ENCODE results near the gene REXO1.
"Not testable (repeated sequence)": the region's sequence is repeated elsewhere in the genome, so short reads cannot be mapped to it uniquely, and the experiment has no call there.

The REXO1 gene

GRCh38 chr19:1875646-1876495 lies 27.6 kb upstream of the REXO1 start:
- DNase-seq: peak; percentile 89

DNA sequence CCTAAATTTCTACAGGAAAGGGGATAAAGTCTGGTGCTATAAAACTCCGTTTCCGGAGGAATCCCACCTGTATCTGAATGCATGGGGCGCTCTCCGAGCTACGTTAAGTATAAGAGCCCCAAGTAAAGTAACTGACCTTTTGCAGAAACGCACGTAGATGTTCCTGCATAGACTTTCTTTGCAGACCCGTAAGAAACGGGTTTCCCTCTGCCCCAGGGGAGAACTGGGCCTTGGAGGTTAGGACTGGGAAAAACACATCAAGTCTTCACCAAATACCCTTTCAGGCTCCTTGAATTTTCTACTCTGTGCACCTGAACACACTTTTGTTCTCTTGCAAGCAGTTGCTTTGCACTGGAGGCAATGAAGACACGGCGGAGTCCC lies 27.0 kb upstream of the REXO1 start:
- not testable (repeated sequence) for DNase-seq

DNA sequence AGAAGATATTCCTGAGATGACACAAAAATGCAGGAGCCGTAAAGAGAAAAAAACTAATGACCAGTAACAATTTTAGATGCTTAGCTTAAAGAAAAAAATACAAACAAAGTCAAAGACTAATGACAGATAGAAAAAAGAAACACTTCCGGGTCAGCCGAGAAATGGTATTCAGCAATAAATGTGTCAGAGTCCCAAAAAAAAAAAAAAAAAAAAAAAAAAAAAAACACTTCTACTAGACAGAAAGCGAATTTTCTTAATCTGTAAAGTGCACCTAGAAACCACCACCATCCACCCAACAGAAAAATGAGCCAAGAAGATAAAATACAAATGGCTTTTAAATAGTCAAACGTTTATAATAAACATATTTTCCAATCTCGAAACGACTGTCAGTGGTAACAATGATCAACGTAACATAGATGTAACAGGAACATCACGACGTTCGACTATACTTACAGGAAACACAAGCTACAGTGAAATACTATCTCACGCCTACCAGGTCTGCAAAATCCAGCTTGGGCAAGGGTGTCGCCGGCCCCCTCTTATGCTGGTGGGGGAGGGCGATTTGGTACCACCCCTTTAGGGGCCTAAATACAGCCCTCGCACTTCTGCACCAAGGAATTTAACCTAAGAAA lies 26.4 kb upstream of the REXO1 start:
- no peak for DNase-seq

GRCh38 chr19:1873524-1874473 lies 25.5 kb upstream of the REXO1 start:
- no peak for DNase-seq

- no peak for DNase-seq
These were observed 24.7 kb upstream of the REXO1 start for GRCh38 chr19:1872807-1873523.

GRCh38 chr19:1871630-1872029 lies 23.3 kb upstream of the REXO1 start:
- DNase-seq: no peak

DNA sequence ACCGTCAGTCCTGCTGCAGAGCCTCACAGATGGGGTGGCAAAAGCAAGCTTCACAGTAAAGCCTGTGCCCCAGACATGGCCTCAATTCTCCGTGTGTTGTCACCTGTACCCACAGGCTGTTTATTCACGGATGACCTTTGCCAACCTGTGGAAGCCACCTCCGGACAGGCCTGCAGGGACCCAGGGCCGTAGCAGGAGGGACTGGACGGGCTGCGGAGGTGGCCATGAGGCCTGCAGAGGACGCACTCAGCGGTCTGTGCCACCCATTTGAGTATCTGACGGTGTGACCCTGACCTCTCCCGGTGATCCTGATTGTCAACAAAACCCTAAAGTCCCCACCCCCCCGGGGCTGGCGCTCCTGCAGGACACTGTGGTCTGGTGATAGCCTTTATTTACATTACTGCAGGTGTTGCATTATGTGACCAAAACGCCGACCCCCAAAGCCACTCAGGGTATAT lies 22.9 kb upstream of the REXO1 start:
- no peak for DNase-seq

GRCh38 chr19:1868971-1869370 lies 20.7 kb upstream of the REXO1 start:
- DNase-seq: no peak

DNA sequence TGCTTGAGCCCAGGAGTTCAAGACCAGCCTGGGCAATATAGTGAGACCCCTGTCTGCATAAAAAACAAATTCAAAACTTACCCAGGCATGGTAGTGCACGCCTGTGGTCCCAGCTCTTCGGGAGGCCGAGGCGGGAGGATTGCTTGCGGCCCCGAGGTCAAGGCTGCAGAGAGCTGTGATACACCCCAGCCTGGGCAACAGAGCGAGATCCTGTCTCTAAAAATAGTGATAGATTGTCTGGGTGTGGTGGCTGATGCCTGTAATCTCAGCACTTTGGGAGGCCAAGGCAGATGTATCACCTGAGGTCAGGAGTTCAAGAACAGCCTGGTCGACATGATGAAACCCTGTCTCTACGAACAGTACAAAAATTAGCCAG lies 19.1 kb upstream of the REXO1 start:
- DNase-seq: no peak

DNA sequence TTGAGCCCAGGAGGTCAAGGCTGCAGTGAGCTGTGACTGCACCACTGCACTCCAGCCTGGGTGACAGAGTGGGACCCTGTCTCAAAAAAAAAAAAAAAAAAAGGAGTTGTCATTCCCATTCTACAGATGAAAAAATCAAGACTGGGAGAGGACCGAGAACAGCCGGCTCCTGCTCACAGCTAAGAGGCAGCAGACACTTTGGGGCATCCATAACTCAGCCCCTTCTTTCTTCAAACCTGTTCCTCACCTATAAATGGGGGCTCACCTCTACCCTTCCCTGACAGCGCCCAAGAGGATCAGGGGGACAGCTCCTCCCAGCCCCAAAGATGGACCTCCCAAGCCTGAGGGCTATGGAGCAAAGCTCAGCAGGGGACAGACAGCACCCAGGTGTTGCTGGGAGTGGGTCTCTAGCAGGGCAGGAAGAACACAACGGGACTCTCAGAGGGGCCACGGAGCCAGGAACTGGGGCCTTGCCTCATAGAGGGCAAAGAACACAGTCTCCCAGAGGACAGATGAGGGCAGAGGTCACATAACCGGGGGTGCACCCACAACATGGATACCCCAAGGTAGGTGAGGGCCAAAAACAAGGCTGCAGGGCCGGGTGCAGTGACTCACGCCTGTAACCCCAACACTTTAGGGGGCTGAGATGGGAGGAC lies 18.5 kb upstream of the REXO1 start:
- no peak for DNase-seq

GRCh38 chr19:1865172-1866010 lies 17.1 kb upstream of the REXO1 start:
- no peak for DNase-seq

DNA sequence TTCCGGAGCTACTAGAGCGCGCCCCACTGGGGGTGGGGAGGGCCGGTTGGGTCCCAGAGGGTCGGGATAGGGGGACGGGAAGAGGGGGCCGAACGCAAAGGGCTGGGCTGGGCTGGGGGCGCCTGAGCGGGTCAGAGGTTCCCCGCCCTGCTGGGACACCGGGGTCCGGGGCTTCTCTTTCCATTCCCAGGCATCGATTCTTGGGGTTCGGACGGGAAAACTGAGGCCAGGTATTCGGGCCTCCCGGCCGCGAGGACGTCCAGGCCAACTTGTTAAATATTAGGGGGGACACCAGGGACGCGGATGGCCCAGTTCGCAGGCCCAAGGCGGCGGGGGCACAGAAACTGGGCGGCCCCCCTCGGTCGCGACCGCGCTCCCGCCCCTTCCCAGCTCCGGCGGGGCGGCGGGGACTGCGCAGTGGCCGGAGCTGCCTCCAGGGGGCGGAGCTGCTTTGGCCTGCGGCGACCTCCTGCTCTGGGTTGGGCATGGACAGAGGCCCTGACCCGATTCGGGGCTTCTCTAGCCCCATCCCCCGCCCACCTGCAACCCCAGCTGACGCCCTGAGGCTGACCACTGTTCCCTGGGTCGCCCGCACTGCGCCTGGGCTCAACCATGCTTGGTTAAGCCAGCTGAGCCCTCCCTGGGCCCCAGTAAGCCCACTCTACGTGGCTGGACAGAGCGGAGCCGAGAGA lies 16.3 kb upstream of the REXO1 start:
- peak; percentile 53 for DNase-seq

DNA sequence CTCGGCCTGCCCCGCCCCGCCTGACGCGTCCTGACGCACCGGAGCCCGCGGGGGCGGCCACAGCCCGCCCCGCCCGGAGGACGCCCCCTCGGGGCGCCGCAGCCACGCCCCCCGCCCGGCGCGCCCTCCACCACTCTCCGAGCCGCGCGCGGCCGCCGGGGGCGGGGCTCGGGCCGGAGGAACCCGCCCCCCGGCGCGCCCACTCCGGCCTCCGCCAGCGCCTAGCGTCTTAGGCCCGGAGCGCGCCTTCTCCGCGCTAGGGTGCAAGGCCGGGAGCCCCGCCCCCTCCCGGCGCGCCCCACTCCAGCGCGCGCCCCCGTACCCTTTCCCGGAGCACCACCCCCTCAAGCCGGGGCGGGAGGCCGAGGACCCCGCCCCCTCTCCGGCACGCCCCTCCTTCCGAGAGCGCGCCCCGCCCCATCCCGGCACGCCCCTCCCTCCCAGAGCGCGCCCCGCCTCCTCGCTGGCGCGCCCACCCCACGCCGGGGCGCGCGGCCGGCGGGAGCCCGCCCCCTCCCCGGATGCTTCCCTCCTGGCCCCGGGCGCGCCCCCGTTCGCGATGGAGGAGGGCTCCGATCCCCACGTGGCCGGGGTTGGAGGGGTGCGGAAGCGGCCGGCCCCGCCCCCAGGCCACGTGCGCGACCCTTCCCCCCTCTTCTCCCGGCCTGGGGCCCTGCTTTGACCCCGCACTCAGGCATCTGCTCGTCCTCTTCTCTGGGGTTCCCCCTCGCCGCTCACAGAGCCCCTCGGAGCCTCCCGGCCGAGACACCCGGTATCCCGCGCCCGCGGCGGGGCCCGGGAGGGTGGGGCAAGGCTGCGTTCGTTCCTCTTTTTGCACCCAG lies 15.6 kb upstream of the REXO1 start:
- peak; percentile 96 for DNase-seq

GRCh38 chr19:1863328-1863637 lies 15.0 kb upstream of the REXO1 start, which contains the start of gene KLF16:
Gene KLF16 (minus strand): TSS chr19:1863579. CDS start chr19:1863497, 82 bp downstream.
- no peak for DNase-seq

GRCh38 chr19:1862424-1863327 lies 14.4 kb upstream of the REXO1 start:
- DNase-seq: no peak

DNA sequence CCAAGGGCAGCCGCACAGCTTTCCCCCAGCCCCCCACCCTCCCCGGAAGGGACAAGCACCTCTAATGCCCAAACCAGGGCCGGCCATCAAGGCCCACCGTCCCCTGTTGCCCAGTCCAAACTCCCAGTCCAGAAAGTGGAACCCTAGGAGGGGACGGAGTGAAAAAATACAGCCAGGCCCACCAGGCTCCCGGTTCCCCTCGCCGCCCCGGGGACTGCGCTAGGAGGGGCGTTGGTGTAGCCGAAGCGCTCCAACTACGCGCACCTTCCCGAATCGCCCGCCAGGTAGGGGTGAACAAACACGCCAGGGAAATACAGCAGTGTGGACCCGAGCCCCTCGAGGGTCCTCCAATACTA lies 13.8 kb upstream of the REXO1 start:
- no peak for DNase-seq

DNA sequence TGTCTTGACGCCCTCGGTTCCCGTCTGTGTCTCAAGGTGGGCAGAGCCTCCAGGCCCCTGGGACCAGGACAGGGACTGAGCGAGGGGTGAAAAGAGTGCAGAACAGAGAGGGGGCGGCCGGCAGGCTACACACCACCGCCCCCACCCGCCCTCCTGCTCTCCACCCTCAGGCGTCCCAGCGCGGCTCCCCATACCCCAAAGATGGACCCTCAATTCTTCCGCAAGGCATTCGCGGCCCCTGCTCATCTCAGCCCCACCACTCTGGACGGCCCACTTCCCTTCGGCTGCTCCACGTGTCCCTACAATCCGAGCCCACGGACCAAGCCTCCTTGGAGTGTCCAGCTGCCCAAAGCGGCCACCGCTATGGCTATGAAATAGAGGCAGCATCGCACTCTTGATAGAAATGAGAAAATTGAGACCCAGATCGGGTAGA lies 13.3 kb upstream of the REXO1 start:
- no peak for DNase-seq
